ENCODE data around the gene POLR1G. TPM values are rescaled to one million over a fixed set of nuclear protein-coding genes. Genes with fewer than 3 reads are reported as not detected.

POLR1G gene
- total RNA-seq, 1 experiment from 2014 or later = 43.4 TPM

GRCh38 chr19:45419895-45420294 lies 13.5 kb downstream of the POLR1G start:
- H3K79me1 ChIP-seq (ENCODE audit: insufficient read depth, low read depth, low read length, poor library complexity, severe bottlenecking) = no peaks in the 10 kb centered on the region
- no peak overlapping the region for H3K4ac ChIP-seq (ENCODE audit: low read depth, low read length)
- peaks cover 10% of the 10 kb centered on the region for H3K23me2 ChIP-seq (ENCODE audit: insufficient read length, low read depth, low read length, poor library complexity, severe bottlenecking)
- peaks cover 2% of the 10 kb centered on the region; the same call in 1 of the 2 replicates for H3K4me1 ChIP-seq (ENCODE audit: insufficient read depth, low read length)
- H2BK15ac ChIP-seq (ENCODE audit: low read depth, low read length) = no peak overlapping the region
- Mint-ChIP-seq H3K27ac (no peak overlapping the region), H3K36me3 (ENCODE audit: insufficient read depth in 1 of 3, low read depth in 3 of 3) (peaks cover 18 to 46% (median 46%) of the 10 kb centered on the region in 3 experiments), H3K27me3 (ENCODE audit: low read depth) (no peaks in the 10 kb centered on the region), H3K4me1 (peaks cover 23 to 26% of the 10 kb centered on the region in 2 experiments), H3K9me3 (no peaks in the 10 kb centered on the region; a peak in 1 of 5 replicates), H3K4me3 (no peak overlapping the region)
- TF ChIP-seq, protein P1, sequence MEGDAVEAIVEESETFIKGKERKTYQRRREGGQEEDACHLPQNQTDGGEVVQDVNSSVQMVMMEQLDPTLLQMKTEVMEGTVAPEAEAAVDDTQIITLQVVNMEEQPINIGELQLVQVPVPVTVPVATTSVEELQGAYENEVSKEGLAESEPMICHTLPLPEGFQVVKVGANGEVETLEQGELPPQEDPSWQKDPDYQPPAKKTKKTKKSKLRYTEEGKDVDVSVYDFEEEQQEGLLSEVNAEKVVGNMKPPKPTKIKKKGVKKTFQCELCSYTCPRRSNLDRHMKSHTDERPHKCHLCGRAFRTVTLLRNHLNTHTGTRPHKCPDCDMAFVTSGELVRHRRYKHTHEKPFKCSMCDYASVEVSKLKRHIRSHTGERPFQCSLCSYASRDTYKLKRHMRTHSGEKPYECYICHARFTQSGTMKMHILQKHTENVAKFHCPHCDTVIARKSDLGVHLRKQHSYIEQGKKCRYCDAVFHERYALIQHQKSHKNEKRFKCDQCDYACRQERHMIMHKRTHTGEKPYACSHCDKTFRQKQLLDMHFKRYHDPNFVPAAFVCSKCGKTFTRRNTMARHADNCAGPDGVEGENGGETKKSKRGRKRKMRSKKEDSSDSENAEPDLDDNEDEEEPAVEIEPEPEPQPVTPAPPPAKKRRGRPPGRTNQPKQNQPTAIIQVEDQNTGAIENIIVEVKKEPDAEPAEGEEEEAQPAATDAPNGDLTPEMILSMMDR (conservative IDR thresholded peaks at IDR 0.05) = no peak
- no peak for DNase-seq
- H3K4me2 ChIP-seq (ENCODE audit: insufficient read depth, insufficient read length, low read length) = no peak overlapping the region
- H4K8ac ChIP-seq (replicated peaks; ENCODE audit: insufficient read length, low read depth, low read length) = no peak overlapping the region
- no peaks in the 10 kb centered on the region for H3K9me3 ChIP-seq (ENCODE audit: control insufficient read depth, low read depth, low read length)
- no peak overlapping the region for H2AFZ ChIP-seq (ENCODE audit: low read length)
- H3K9ac ChIP-seq (ENCODE audit: extremely low read depth, insufficient read length, low read length) = no peak overlapping the region
- H4K20me1 ChIP-seq (ENCODE audit: control insufficient read depth, insufficient read depth, insufficient read length) = no peaks in the 10 kb centered on the region
- no CpG with 5 or more reads among the region's 3 CpGs for WGBS (ENCODE audit: extremely low coverage, insufficient read length, low lambda C conversion rate)
- H3K56ac ChIP-seq (ENCODE audit: insufficient read length, low read depth, low read length) = no peak overlapping the region
- H3K27ac ChIP-seq (ENCODE audit: insufficient read length, low read depth, low read length) = no peak overlapping the region
- H3K27me3 ChIP-seq (ENCODE audit: insufficient read depth, low read length) = no peaks in the 10 kb centered on the region
- no peak overlapping the region for H2BK5ac ChIP-seq (ENCODE audit: insufficient read length, low read length)
- no peaks in the 10 kb centered on the region for H3K79me2 ChIP-seq (ENCODE audit: insufficient read depth, low read length)
- no peak overlapping the region for H3K14ac ChIP-seq (ENCODE audit: insufficient read depth, low read length)
- H4K5ac ChIP-seq (ENCODE audit: insufficient read length, low read depth, low read length) = no peak overlapping the region
- no peak overlapping the region for H2AK5ac ChIP-seq (ENCODE audit: insufficient read length, low read length)
- H3K23ac ChIP-seq (ENCODE audit: insufficient read length, low read depth, low read length) = no peak overlapping the region
- H3K18ac ChIP-seq (ENCODE audit: insufficient read length, low read depth, low read length) = no peak overlapping the region
- H2BK20ac ChIP-seq (ENCODE audit: low read depth, low read length, poor library complexity, severe bottlenecking) = no peak overlapping the region
- H3T11ph ChIP-seq (ENCODE audit: low read length) = no peak overlapping the region
- no peak overlapping the region for H2BK120ac ChIP-seq (ENCODE audit: low read depth, low read length, poor library complexity, severe bottlenecking)
- H4K91ac ChIP-seq (ENCODE audit: insufficient read length, low read depth, low read length) = no peak overlapping the region
- no peak overlapping the region for H2BK12ac ChIP-seq (ENCODE audit: insufficient read length, low read depth, low read length)
